M059J (cell line): ENCODE results near the gene LIN54. TPM values are rescaled to one million over a fixed set of nuclear protein-coding genes. Genes with fewer than 3 reads are reported as not detected.
A peak's percentile ranks its signal among the peaks of the same experiment; 100 is the strongest.
"Not testable (repeated sequence)": the region's sequence is repeated elsewhere in the genome, so short reads cannot be mapped to it uniquely, and the experiment has no call there.

Source experiments
- DNase-seq: peaks from one replicate; pipeline ENCODE4 v3.0.0-alpha.2; 2012; ENCODE audit warnings: low read depth
- total RNA-seq: library from RNA; depleted of rRNA; stranded (reverse); fragments of >200 nt; shearing (Covaris generic); gene quantifications from 2 replicates; pipeline ENCODE4 v1.2.3, GENCODE V29; 2014; rRNA removed

LIN54 gene
- 15.6 and 21.4 TPM in 2 replicates for total RNA-seq

- DNase-seq, result peak; percentile 70
Observed at GRCh38 chr4:83010522-83011318, at the start of gene LIN54. Gene LIN54, minus strand, starts transcription at chr4:83010823. Its CDS starts 25,979 bp downstream, at chr4:82984844.

GRCh38 chr4:83054928-83055327 lies 44.3 kb upstream of the LIN54 start:
- peak; percentile 24 for DNase-seq

DNA sequence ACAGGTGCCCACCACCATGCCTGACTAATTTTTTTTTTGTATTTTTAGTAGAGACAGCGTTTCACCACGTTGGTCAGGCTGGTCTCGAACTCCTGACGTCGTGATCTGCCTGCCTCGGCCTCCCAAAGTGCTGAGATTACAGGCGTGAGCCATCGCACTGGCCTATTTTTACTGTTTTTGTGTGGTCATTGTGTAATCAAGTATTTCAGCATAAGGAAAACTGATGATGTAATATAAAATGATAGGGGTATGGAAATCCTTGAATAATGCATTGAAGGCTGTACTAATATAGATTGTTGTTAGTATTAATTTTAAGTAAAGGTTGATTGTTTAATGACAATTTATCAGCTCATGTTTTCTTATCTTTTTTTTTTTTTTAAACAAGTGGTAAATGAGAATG lies 38.2 kb upstream of the LIN54 start:
- DNase-seq, result not testable (repeated sequence)

- no peak for DNase-seq
Observed at GRCh38 chr4:83046693-83047473, 36.3 kb upstream of the LIN54 start.

GRCh38 chr4:83043801-83044407 lies 33.3 kb upstream of the LIN54 start:
- peak; percentile 74 for DNase-seq

DNA sequence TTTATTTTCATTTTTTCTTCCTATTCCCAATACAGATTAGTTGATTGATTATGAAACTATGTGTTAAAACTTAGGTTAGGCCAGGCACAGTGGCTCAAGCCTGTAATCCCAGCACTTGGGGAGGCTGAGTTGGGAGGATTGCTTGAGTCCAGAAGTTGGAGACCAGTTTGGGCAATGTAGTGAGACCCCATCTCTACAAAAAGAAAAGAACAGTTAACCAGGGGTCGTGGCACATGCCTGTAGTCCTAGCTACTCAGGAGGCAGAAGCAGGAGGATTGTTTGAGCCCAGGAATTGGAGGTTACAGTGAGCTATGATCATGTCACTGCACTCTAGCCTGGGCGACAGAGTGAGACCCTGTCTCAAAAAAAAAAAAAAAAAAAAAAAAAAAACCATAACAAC lies 32.5 kb upstream of the LIN54 start:
- not testable (repeated sequence) for DNase-seq

DNA sequence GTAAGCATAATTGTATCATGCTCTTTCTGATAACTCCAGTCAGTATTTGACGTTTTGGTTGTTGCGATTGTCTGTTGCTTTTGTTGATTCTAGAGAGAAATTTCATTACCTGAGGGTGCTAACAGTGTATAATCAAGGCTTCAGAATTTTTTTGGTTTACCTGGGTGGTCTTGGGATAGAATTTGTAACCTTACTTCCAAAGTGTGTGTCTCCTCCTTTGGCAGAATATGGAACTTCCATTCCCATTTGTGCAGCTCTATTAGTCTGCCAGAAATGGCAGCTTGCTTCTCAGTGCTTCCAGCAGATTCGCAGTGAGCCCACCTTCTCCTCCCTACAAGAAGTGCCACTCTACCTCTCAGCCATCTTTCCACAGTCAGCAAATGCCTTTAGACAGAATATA lies 29.6 kb upstream of the LIN54 start:
- DNase-seq, result no peak

DNA sequence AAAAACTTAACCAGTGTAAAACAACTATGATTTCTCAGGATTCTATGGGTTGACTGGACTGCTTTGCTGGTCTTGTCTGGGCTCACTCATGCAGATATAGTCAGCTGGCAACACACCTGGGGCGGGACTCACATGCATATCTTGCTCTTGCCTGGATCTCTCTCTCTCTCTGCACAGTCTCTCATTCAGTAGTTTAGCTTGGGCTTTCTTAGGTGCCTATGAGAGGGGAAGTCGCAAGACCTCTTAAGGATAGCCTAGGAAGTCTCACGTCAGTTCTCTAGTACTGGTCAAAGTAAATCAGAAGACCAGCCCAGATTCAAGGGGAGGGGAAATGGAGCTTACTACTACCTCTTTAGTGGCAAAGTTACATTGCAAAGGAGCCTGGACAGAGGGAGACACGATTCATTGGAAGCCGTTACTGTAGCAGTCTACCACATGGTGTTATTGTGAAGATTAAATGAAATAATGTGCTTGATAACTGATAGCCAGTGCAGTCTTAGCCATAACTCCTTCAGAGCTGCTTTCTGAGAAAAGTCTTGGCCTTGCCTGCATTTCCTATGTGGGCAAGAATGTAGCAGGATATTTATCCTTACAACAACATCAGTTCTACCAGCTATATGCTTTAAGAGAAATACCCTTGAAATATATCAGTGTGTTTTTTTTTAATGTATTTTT lies 26.5 kb upstream of the LIN54 start:
- no peak for DNase-seq

GRCh38 chr4:83034630-83035494 lies 24.2 kb upstream of the LIN54 start, which contains the start of gene COPS4:
Gene COPS4, plus strand, starts transcription at chr4:83035183. Its CDS starts 42 bp downstream, at chr4:83035225.
- peak; percentile 99 for DNase-seq

DNA sequence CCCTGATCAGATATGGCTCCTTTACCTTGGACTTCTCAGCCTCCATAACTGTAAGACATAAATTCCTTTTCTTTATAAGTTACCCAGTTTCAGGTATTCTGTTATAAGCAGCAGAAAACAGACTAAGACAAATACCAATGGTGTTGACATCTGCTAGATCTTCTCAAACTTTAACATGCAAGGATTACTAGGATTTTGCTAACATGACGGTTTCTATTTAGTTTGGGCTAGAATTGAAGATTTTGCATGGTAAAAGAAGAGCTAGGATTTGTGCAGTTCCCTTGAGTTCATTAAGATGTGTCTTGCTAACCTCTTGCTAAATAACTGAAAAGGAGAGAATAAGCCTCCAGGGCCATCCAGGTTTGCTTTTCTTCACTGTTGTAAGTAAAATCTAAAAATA lies 19.1 kb upstream of the LIN54 start:
- no peak for DNase-seq

DNA sequence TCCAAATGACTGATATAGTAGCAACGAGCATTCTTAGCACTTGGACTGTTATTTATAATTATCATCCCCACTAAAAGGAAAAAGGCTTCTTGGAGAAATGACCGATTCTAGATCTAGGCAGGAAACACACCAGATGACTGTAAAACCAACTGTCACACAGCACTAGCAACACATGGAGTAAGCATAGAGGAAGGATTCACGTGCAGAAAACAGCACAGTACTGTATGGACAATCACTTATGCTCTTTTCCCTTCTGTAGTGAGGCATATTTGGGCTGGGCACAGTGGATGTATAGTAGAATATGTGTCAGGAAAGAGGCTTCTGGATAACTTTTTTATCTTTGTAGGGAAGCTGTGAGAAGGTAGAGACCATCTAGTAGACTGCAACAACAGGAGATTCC lies 18.4 kb upstream of the LIN54 start:
- DNase-seq, result no peak

GRCh38 chr4:83025563-83025962 lies 14.9 kb upstream of the LIN54 start:
- DNase-seq, result no peak

DNA sequence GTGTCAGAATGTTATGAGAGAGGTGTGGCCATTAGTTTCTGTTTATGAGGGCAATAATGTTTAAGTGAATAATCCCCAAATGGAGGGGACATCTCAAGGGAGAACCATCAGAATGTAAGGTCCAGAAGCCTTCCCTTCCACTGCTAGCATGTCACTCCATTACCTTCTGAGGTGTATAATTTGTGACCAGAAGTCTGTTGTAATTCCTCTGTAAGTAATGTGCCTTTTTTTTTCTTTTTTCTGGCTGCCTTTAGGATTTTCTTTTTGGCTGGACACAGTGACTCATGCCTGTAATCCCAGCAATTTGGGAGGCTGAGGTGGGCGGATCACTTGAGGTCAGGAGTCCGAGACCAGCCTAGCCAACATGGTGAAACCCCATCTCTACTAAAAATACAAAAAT lies 13.6 kb upstream of the LIN54 start:
- no peak for DNase-seq

DNA sequence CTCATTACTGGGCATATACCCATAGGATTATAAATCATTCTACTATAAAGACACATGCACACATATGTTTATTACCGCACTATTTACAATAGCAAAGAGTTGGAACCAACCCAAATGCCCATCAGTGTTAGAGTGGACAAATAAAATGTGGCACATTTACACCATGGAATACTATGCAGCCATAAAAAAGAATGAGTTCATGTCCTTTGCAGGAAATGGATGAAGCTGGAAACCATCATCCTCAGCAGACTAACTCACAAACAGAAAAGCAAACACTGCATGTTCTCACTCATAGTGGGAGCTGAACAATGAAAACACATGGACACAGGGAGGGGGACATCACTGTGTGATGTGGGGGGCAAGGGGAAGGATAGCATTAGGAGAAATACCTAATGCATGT lies 13.0 kb upstream of the LIN54 start:
- not testable (repeated sequence) for DNase-seq

GRCh38 chr4:83022724-83023450 lies 12.3 kb upstream of the LIN54 start:
- no peak for DNase-seq

GRCh38 chr4:83019794-83020494 lies 9.3 kb upstream of the LIN54 start:
- DNase-seq, result no peak

- no peak for DNase-seq
Observed at GRCh38 chr4:83013902-83014301, 3.3 kb upstream of the LIN54 start.

DNA sequence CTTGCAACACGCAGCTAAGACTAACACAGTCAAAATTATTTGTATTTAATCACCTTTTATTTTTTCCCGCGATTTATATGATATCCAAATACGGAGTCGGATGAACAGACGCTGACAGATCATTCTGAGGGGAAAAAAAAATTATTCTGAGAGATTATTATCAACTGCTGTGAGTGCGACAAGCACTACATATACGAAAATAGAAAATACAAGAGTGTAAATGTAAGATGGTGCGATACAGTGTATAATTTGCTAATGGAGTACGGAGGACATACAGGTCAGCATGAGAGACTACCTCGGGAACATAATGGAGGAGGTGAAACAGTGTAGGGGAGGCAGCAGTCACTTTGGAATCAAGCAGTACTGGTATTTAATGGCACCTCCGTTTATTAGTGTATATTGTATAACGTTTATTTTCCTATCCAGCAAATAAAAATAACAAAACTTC lies 2.8 kb upstream of the LIN54 start:
- DNase-seq, result no peak

DNA sequence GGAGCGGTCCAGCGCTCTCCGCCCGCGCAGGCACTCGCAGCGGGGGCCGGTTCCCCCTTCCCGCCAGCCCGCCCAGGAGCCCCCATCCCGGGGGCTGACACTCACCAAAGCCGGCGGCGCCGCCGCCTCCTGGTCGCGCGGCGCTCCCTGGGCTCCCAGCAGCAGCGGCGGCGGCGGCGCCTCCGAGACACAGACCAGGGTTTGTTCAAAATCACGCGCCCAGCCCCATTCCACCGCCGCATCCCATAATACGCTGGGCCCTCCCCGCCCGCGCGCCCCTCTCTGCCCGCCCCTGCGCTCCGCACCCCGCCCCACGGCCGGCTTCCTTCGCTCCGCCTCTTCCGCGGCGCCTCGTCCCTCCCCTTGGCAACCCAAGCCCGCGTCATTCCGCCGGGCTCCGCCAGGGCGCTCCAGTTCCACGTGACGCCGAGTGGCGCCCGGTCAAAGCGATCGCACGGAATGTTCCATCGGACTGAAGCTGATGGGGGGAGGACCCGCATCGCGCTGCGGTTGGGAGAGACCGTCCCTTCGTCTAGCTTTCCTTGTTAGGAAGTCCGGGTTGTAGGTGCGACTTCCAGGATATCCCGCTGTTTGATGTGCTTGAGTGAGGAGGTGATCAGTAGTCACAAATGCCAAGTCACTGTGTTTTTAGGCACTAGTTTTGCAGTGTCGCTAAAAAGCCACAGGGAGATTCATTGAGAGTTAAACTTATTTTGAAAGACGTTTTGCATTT lies 2.2 kb upstream of the LIN54 start:
- DNase-seq, result peak; percentile 92
